NK-92 (cell line): ENCODE measurements around the gene TMEM219.
"Not testable (repeated sequence)": the region's sequence is repeated elsewhere in the genome, so short reads cannot be mapped to it uniquely, and the experiment has no call there.

Experiments used
- DNase-seq: peaks from one replicate; lab custom pipeline; 2025; ENCODE audit not compliant: unreplicated experiment; lab: John Stamatoyannopoulos, UW

Gene TMEM219

GRCh38 chr16:30010844-30011713, 49.2 kb downstream of the TMEM219 start, which contains the start of gene DOC2A:
Gene DOC2A, minus strand, starts transcription at chr16:30011027. Its CDS starts 805 bp downstream, at chr16:30010222.
- no peak for DNase-seq

DNA sequence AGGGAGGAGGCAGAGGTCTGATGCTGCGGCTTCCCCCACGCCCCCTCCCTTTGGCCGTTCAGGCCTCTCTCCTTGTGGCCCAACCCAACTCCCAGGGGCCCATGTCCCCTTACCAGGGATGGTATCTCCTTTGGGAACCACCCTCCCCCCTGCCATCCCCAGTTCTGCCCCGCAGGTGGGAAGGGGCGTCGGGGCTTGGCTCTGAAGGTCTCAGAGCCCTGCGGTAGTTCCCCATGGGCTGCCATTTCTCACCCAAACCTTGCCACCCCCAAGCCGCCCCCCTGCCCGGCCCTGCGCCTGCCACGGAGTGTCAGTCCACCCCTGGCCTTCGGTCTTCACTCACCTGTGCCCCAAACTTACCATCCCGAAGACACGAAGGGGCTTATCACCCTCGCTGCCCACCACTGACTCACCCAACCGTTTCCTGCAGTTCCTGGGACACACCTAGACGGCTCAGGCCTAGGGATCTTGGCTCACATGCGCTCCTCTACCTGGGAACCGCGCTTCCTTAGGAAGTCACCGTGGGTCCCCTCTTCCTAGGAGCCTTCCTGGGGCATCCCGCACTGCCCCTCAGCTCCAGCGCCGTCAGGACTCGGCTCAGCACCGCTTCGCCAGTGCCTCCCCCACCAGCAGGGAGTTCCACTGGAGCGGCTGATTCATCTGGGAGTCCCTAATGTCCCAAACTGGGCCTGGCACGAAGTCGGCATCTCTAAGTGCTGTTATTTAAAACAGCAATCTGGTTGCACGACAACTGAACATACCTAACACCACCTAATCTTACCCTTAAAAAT, 50.0 kb downstream of the TMEM219 start:
- no peak for DNase-seq

DNA sequence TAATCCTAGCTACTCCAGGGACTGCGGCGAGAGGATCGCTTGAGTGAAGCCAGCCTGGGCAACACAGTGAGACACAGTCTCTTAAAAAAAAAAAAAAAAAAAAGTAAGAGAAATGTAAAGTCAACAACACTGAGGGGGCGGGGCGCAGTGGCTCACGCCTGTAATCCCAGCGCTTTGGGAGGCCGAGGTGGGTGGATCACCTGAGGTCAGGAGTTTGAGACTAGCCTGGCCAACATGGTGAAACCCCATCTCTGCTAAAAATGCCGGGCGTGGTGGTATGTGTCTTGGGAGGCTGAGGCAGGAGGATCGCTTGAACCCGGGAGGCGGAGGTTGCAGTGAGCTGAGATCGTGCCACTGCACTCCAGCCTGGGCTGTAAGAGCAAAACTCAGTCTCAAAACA, 50.7 kb downstream of the TMEM219 start:
- not testable (repeated sequence) for DNase-seq

DNA sequence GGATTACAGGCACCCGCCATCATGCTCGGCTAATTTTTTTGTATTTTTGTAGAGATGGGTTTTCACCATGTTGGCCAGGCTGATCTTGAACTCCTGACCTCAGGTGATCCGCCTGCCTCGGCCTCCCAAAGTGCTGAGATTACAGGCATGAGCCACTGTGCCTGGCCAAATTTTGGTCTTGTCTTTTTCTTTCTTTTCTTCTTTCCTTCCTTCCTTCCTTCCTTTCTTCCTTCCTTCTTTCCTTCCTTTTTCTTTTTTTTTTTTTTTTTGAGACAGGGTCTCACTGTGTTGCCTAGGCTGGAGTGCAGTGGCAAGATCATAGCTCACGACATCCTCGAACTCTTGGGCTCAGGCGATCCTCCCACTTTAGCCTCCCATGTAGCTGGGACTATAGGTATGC, 53.6 kb downstream of the TMEM219 start:
- DNase-seq, result not testable (repeated sequence)

- DNase-seq, result no peak
Measured at GRCh38 chr16:30016555-30017276, 54.8 kb downstream of the TMEM219 start.

GRCh38 chr16:30017277-30017656, 55.4 kb downstream of the TMEM219 start:
- DNase-seq, result no peak

DNA sequence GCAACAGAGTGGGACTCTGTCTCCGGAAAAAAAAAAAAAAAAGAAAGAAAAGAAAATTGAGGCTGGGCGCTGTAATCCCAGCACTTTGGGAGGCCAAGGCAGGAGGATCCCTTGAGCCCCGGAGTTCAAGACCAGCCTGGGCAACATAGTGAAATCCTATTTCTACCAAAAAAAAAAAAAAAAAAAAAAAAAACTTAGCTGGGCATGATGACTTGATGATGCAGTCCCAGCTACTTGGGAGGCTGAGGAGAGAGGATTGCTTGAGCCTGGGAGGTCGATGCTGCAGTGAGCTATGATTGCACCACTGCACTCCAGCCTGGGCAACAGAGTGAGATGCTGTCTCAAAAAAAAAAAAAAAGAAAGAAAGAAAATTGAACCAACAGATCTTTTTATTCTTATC, 56.1 kb downstream of the TMEM219 start:
- not testable (repeated sequence) for DNase-seq

DNA sequence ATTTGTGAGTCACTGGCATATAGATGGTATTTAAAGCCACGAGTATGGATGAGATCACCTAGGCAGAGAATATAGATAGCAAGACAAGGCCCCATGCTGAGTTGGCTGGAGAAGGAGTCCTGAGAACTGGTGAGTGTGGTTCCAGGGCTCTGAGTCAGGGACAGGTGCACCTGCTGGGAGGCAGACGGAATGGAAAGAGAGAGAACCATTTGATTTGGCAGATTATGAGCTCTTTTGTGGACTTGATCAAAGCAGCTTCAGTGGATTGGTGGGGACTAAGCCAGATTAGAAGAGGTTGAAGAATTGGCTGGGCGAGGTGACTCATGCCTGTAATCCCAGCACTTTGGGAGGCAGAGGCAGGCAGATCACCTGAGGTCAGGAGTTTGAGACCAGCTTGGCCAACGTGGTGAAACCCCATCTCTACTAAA, 56.9 kb downstream of the TMEM219 start:
- no peak for DNase-seq
